Endothelial cell (in vitro differentiated cells): ENCODE measurements around the gene NCOA1. TPM values are rescaled to one million over a fixed set of nuclear protein-coding genes. Genes with fewer than 3 reads are reported as not detected.
A peak's percentile ranks its signal among the peaks of the same experiment; 100 is the strongest.

Experiments used
- DNase-seq: peaks from one replicate; pipeline ENCODE4 v3.0.0; 2021; ENCODE audit warnings: low spot score
- H3K27ac Mint-ChIP-seq: one replicate; pipeline ENCODE4 v1.8.0; 2021; ENCODE audit warnings: mixed read lengths, inconsistent platforms; ENCODE audit not compliant: unreplicated experiment
- H3K27me3 Mint-ChIP-seq: one replicate; pipeline ENCODE4 v1.8.0; 2021; ENCODE audit warnings: mild to moderate bottlenecking, moderate library complexity, mixed read lengths, inconsistent platforms; ENCODE audit not compliant: unreplicated experiment
- H3K36me3 Mint-ChIP-seq: one replicate; pipeline ENCODE4 v1.8.0; 2021; ENCODE audit warnings: mild to moderate bottlenecking, low read depth, mixed read lengths, inconsistent platforms; ENCODE audit not compliant: unreplicated experiment
- H3K4me1 Mint-ChIP-seq: one replicate; pipeline ENCODE4 v1.8.0; 2021; ENCODE audit warnings: mild to moderate bottlenecking, mixed read lengths, inconsistent platforms; ENCODE audit not compliant: unreplicated experiment
- H3K4me3 Mint-ChIP-seq: one replicate; pipeline ENCODE4 v1.8.0; 2021; ENCODE audit warnings: mild to moderate bottlenecking, mixed read lengths, inconsistent platforms; ENCODE audit not compliant: unreplicated experiment
- H3K9me3 Mint-ChIP-seq: one replicate; pipeline ENCODE4 v1.8.0; 2021; ENCODE audit warnings: mixed read lengths, inconsistent platforms; ENCODE audit not compliant: unreplicated experiment
- total RNA-seq: library from RNA; stranded (reverse); fragmentation: NEBNext Ultra II Directional; extraction: Animal tissue kit (Norgen Biotek cat#: 25700); gene quantifications from one replicate; pipeline ENCODE4 v1.2.1, GENCODE V29; 2021; ENCODE audit not compliant: unreplicated experiment
- TF ChIP-seq, protein P1 (sequence below): fragments of 200-600 bp; sonication (generic); IDR thresholded peaks from one replicate; pipeline ENCODE4 v1.5.0; 2021; ENCODE audit warnings: antibody characterized with exemption; ENCODE audit not compliant: unreplicated experiment

Gene NCOA1
- total RNA-seq, 1 donor from 2014 or later = 47.4 TPM

DNA sequence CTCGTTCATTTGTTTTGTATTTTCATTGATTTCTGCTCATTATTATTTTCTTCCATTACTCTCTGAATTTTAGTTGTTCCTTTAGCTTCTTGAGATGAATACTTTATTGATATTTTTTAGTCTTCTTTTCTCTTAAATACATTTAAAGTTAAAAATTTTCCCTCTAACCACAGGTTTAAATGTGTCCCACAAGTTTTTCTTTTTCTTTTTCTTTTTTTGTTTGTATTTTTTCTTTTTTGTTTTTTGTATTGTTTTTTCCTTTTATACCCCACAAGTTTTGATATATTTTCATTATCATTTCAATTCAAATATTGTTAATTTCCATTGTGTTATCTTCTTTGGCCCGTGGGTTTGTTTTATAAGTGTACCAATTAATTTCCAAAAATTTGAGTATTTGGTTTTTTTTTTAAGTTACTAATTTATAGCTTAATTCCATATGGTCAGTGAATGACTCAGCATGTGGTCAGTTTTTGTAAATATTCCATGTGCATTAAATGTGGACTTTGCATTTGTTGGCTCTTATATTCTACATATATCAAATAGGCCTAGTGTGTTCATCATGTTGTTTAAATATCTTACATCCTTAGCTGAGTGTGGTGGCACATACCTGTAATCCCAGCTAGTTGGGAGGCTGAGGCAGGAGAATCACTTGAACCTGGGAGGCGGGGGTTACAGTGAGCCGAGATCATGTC lies 318.4 kb downstream of the NCOA1 start:
- peaks cover 36% of the 10 kb centered on the region for H3K36me3 Mint-ChIP-seq
- DNase-seq = no peak
- H3K27ac Mint-ChIP-seq = no peak overlapping the region
- no peak overlapping the region for H3K4me3 Mint-ChIP-seq
- H3K9me3 Mint-ChIP-seq = no peaks in the 10 kb centered on the region
- TF ChIP-seq, protein P1, sequence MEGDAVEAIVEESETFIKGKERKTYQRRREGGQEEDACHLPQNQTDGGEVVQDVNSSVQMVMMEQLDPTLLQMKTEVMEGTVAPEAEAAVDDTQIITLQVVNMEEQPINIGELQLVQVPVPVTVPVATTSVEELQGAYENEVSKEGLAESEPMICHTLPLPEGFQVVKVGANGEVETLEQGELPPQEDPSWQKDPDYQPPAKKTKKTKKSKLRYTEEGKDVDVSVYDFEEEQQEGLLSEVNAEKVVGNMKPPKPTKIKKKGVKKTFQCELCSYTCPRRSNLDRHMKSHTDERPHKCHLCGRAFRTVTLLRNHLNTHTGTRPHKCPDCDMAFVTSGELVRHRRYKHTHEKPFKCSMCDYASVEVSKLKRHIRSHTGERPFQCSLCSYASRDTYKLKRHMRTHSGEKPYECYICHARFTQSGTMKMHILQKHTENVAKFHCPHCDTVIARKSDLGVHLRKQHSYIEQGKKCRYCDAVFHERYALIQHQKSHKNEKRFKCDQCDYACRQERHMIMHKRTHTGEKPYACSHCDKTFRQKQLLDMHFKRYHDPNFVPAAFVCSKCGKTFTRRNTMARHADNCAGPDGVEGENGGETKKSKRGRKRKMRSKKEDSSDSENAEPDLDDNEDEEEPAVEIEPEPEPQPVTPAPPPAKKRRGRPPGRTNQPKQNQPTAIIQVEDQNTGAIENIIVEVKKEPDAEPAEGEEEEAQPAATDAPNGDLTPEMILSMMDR = no peak
- no peaks in the 10 kb centered on the region for H3K4me1 Mint-ChIP-seq
- no peaks in the 10 kb centered on the region for H3K27me3 Mint-ChIP-seq

DNA sequence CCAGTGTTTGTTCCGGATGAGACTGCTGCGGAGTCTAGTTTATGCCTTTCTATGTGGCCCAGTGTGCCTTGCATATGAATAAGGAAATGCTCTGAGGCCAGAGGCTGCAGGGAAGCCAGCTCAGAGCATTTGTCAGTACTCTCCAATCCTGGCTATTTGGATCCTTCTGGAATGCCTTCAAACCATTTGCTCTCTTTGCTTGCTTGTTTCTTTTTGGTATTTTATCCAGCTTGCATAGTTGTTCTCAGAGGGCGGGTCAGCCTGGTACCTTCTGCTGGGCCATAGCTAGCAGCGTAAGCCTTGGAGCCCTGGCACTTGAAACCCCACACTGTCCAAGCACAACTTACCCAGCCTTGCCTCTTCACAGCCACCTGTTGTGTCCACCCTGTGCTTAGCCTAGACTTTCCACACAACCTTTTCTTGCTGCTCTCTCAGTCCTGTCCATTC lies 322.7 kb downstream of the NCOA1 start:
- H3K27me3 Mint-ChIP-seq = peaks cover 1% of the 10 kb centered on the region
- DNase-seq = no peak
- TF ChIP-seq, protein P1 = no peak
- no peak overlapping the region for H3K27ac Mint-ChIP-seq
- peaks cover 18% of the 10 kb centered on the region for H3K36me3 Mint-ChIP-seq
- H3K4me1 Mint-ChIP-seq = peaks cover 10% of the 10 kb centered on the region
- H3K9me3 Mint-ChIP-seq = no peaks in the 10 kb centered on the region
- H3K4me3 Mint-ChIP-seq = no peak overlapping the region

DNA sequence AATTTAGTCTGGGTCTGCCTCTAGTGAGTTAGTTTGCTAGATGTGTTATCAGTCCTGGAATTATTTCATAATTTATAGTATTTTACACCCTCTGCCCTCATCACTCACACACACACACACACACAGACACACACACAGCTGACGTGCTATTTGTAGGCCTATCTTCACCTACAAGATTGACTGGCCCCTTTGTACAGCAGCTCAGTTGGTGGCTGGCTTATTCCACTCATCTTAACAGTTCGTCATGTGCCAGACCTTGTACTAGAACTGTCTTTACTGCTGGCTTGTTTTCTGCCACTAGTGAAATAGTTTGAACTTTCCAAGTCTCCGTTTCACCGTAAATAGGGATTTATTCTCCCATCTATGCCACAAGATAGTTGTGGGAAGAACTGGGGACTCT lies 323.5 kb downstream of the NCOA1 start:
- DNase-seq = no peak
- no peak overlapping the region for H3K27ac Mint-ChIP-seq
- H3K36me3 Mint-ChIP-seq = peaks cover 24% of the 10 kb centered on the region
- H3K4me3 Mint-ChIP-seq = no peak overlapping the region
- peaks cover 1% of the 10 kb centered on the region for H3K27me3 Mint-ChIP-seq
- TF ChIP-seq, protein P1 = no peak
- peaks cover 10% of the 10 kb centered on the region for H3K4me1 Mint-ChIP-seq
- H3K9me3 Mint-ChIP-seq = no peaks in the 10 kb centered on the region

DNA sequence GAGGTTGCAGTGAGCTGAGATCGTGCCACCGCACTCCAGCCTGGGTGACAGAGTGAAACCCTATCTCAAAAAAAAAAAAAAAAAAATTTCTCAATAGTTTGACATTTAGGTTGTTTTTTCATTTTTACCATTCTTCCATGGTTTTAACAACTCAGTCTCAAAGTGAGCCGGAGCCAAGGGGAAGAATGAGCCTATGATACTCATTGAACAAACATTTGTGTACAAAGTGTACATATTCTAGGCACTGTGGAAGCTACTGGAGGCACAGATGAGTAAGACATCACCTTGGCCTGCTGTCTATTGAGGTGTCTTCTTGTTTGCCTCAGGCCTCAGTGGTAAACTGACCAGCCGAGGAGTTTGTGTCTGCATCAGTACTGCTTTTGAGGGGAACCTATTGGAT lies 324.1 kb downstream of the NCOA1 start:
- H3K27me3 Mint-ChIP-seq = peaks cover 1% of the 10 kb centered on the region
- H3K4me3 Mint-ChIP-seq = no peak overlapping the region
- H3K27ac Mint-ChIP-seq = no peak overlapping the region
- TF ChIP-seq, protein P1 = no peak
- H3K4me1 Mint-ChIP-seq = peaks cover 10% of the 10 kb centered on the region
- no peaks in the 10 kb centered on the region for H3K9me3 Mint-ChIP-seq
- peaks cover 24% of the 10 kb centered on the region for H3K36me3 Mint-ChIP-seq
- no peak for DNase-seq

DNA sequence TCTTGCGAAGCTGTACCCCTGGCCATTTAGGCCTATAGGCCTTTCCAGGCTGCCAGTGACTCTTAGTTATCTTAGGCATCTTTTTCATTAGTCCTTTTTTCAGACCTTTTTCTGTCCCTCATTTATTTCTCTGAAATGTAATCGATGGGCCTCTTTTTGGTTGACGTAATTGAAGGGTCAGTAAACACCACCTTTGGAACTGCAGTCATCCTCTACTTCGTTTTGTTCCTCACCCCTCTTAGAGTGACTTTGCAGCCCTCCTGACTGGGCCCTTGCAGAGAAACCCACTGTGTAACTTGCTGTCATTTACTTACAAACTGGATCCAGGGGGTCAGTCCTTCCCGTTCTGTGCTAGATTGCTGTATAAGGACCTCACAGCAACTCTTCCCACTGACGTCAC lies 325.4 kb downstream of the NCOA1 start:
- TF ChIP-seq, protein P1 = no peak
- H3K9me3 Mint-ChIP-seq = no peaks in the 10 kb centered on the region
- no peak for DNase-seq
- peak overlapping the region; percentile 17 for H3K27ac Mint-ChIP-seq
- H3K4me1 Mint-ChIP-seq = peaks cover 10% of the 10 kb centered on the region
- H3K27me3 Mint-ChIP-seq = peaks cover 1% of the 10 kb centered on the region
- peaks cover 31% of the 10 kb centered on the region for H3K36me3 Mint-ChIP-seq
- H3K4me3 Mint-ChIP-seq = no peak overlapping the region
